Measurements from ENCODE around the gene FGD3. TPM values are rescaled to one million over a fixed set of nuclear protein-coding genes. Genes with fewer than 3 reads are reported as not detected.

The FGD3 gene
- total and polyA plus RNA-seq, 9 of the 15 experiments (the other 6 are each of a cell fraction or from before 2014, with no cell fraction given) = 0.07 to 1.3 (median 0.29) TPM

DNA sequence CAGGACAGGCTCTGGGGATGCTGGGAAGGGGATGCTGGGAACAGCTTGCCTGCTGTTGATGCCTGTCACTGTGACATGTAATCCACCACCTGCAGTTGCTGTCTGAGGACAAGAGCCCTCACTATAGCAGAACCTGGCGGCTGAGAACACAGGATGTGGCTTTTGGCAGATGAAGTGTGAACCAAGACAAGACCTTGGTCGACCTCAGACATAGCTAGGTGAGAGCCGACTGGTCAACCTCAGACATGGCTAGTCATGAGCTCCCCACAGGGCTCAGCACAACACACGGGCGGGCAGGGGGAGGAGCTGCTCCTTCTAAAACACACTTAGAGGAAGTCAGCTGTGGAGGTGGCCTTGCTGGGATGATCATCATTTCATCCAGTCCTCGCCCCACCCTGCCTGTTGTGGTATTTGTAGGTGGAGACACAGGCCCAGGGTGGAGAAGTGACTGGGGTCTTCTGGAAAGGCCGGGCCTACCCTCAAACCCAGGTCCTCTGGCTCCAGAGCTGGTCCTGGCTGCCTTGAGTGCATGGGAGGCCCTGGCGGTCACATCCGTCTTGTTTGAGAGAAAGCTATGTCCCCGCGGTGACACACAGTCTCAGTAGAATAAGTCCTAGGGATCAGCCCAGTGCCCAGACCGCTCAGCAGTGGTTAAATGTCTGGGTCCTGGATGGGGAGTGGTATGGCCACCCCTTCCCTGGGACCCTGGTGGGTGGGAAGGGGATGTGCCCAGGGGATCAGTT, 117.2 kb downstream of the FGD3 start (continued):
- TF ChIP-seq TAF1 (IDR thresholded peaks at IDR 0.05; ENCODE audit: control insufficient read depth, extremely low read depth, insufficient read depth, low read length, severe bottlenecking) = no peak
- peak; percentile 66; the same call in 1 of the 2 replicates for TF ChIP-seq ARID1B (IDR thresholded peaks at IDR 0.05)
- TF ChIP-seq MYC (IDR thresholded peaks at IDR 0.05; ENCODE audit: low read depth, low read length) = peak; percentile 66
- TF ChIP-seq MYC (CRISPR knock-in tag; IDR thresholded peaks at IDR 0.05; ENCODE audit: borderline replicate concordance, low read depth) = no peak
- TF ChIP-seq, protein P1, sequence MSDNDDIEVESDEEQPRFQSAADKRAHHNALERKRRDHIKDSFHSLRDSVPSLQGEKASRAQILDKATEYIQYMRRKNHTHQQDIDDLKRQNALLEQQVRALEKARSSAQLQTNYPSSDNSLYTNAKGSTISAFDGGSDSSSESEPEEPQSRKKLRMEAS (CRISPR knock-in tag; IDR thresholded peaks at IDR 0.05) = peak; percentile 70
- no peak for TF ChIP-seq ZNF121 (CRISPR knock-in tag; conservative IDR thresholded peaks at IDR 0.05)
- TF ChIP-seq ELF1 (tag; IDR thresholded peaks at IDR 0.05) = no peak
- peak; percentile 60 for TF ChIP-seq CREM (IDR thresholded peaks at IDR 0.05; ENCODE audit: low read depth)
- TF ChIP-seq ZNF644 (tag; IDR thresholded peaks at IDR 0.05; ENCODE audit: low read depth) = no peak
- 0 out of 2 replicates have a peak, but pooled peaks have one; percentile 53 for TF ChIP-seq ZNF175 (CRISPR knock-in tag; IDR thresholded peaks at IDR 0.05; ENCODE audit: low read depth)
- TF ChIP-seq, protein P2, sequence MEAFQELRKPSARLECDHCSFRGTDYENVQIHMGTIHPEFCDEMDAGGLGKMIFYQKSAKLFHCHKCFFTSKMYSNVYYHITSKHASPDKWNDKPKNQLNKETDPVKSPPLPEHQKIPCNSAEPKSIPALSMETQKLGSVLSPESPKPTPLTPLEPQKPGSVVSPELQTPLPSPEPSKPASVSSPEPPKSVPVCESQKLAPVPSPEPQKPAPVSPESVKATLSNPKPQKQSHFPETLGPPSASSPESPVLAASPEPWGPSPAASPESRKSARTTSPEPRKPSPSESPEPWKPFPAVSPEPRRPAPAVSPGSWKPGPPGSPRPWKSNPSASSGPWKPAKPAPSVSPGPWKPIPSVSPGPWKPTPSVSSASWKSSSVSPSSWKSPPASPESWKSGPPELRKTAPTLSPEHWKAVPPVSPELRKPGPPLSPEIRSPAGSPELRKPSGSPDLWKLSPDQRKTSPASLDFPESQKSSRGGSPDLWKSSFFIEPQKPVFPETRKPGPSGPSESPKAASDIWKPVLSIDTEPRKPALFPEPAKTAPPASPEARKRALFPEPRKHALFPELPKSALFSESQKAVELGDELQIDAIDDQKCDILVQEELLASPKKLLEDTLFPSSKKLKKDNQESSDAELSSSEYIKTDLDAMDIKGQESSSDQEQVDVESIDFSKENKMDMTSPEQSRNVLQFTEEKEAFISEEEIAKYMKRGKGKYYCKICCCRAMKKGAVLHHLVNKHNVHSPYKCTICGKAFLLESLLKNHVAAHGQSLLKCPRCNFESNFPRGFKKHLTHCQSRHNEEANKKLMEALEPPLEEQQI (IDR thresholded peaks at IDR 0.05) = no peak
- peak; percentile 34; the same call in 1 of the 2 replicates for TF ChIP-seq NCOR1 (IDR thresholded peaks at IDR 0.05)
- TF ChIP-seq HIVEP1 (CRISPR knock-in tag; IDR thresholded peaks at IDR 0.05) = no peak
- TF ChIP-seq RNF2 (IDR thresholded peaks at IDR 0.05) = peak; percentile 83; the same call in 1 of the 2 replicates
- peak; percentile 63 to 70 for TF ChIP-seq MAZ (CRISPR knock-in tag; conservative IDR thresholded peaks at IDR 0.05 in 1 of 2, IDR thresholded peaks at IDR 0.05 in 1 of 2)
- TF ChIP-seq, protein P3, sequence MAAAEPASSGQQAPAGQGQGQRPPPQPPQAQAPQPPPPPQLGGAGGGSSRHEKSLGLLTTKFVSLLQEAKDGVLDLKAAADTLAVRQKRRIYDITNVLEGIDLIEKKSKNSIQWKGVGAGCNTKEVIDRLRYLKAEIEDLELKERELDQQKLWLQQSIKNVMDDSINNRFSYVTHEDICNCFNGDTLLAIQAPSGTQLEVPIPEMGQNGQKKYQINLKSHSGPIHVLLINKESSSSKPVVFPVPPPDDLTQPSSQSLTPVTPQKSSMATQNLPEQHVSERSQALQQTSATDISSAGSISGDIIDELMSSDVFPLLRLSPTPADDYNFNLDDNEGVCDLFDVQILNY (CRISPR knock-in tag; IDR thresholded peaks at IDR 0.05) = 0 out of 2 replicates have a peak, but pooled peaks have one; percentile 76
- no peak for TF ChIP-seq CBX8 (IDR thresholded peaks at IDR 0.05; ENCODE audit: borderline replicate concordance, extremely low read depth, low read depth, low read length, poor library complexity, severe bottlenecking)
- TF ChIP-seq, protein P4, sequence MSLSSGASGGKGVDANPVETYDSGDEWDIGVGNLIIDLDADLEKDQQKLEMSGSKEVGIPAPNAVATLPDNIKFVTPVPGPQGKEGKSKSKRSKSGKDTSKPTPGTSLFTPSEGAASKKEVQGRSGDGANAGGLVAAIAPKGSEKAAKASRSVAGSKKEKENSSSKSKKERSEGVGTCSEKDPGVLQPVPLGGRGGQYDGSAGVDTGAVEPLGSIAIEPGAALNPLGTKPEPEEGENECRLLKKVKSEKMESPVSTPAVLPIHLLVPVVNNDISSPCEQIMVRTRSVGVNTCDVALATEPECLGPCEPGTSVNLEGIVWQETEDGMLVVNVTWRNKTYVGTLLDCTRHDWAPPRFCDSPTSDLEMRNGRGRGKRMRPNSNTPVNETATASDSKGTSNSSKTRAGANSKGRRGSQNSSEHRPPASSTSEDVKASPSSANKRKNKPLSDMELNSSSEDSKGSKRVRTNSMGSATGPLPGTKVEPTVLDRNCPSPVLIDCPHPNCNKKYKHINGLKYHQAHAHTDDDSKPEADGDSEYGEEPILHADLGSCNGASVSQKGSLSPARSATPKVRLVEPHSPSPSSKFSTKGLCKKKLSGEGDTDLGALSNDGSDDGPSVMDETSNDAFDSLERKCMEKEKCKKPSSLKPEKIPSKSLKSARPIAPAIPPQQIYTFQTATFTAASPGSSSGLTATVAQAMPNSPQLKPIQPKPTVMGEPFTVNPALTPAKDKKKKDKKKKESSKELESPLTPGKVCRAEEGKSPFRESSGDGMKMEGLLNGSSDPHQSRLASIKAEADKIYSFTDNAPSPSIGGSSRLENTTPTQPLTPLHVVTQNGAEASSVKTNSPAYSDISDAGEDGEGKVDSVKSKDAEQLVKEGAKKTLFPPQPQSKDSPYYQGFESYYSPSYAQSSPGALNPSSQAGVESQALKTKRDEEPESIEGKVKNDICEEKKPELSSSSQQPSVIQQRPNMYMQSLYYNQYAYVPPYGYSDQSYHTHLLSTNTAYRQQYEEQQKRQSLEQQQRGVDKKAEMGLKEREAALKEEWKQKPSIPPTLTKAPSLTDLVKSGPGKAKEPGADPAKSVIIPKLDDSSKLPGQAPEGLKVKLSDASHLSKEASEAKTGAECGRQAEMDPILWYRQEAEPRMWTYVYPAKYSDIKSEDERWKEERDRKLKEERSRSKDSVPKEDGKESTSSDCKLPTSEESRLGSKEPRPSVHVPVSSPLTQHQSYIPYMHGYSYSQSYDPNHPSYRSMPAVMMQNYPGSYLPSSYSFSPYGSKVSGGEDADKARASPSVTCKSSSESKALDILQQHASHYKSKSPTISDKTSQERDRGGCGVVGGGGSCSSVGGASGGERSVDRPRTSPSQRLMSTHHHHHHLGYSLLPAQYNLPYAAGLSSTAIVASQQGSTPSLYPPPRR (CRISPR knock-in tag; IDR thresholded peaks at IDR 0.05; ENCODE audit: borderline replicate concordance) = peak; percentile 82; the same call in 1 of the 2 replicates
- TF ChIP-seq TCF3 (CRISPR knock-in tag; IDR thresholded peaks at IDR 0.05) = peak; percentile 71

Data from K562 (cell line).